Liver (tissue), 3 donors: ENCODE measurements around the gene CSMD2.

Source experiments
- FOXA2 ChIP-seq: IDR thresholded peaks from 2 replicates; pipeline ENCODE4 v1.6.1; 2016; ENCODE audit warnings: antibody characterized with exemption
- GABPA ChIP-seq, 2 donors: IDR thresholded peaks in 1 of 2; conservative IDR thresholded peaks in 1 of 2; 2 replicates each; pipeline ENCODE4 v1.6.1; 2016; ENCODE audit warnings: antibody characterized with exemption in 2 of 2, mild to moderate bottlenecking in 1 of 2, moderate library complexity in 1 of 2
- JUND ChIP-seq, 2 donors: IDR thresholded peaks; 2 replicates each; pipeline ENCODE4 v1.6.1; 2016; ENCODE audit warnings: antibody characterized with exemption in 2 of 2
- NR2F2 ChIP-seq: IDR thresholded peaks from 2 replicates; pipeline ENCODE4 v1.6.1; 2016; ENCODE audit warnings: antibody characterized with exemption
- RAD21 ChIP-seq, 2 donors: IDR thresholded peaks; 2 replicates each; pipeline ENCODE4 v1.6.1; 2016; ENCODE audit warnings: antibody characterized with exemption in 2 of 2, mild to moderate bottlenecking in 2 of 2
- RXRA ChIP-seq, 2 donors: IDR thresholded peaks; 2 replicates each; pipeline ENCODE4 v1.6.1; 2017 to 2018; ENCODE audit warnings: antibody characterized with exemption in 2 of 2, mild to moderate bottlenecking in 1 of 2
- TAF1 ChIP-seq: conservative IDR thresholded peaks from 2 replicates; pipeline ENCODE4 v1.6.1; 2016; ENCODE audit warnings: antibody characterized with exemption, mild to moderate bottlenecking
- TF ChIP-seq, protein P1 (sequence below): fragments of 150-350 bp; IDR thresholded peaks from 2 replicates; pipeline ENCODE4 v1.5.1; 2017; ENCODE audit warnings: improper control_type of control experiment, low read depth, low read length; ENCODE audit not compliant: missing input control
- TF ChIP-seq, protein P2 (sequence below): IDR thresholded peaks from 2 replicates; pipeline ENCODE4 v1.6.1; 2016; ENCODE audit warnings: antibody characterized with exemption
- TF ChIP-seq, protein P3 (sequence below): IDR thresholded peaks from 2 replicates; pipeline ENCODE4 v1.6.1; 2016; ENCODE audit warnings: antibody characterized with exemption
- TF ChIP-seq, protein P4 (sequence below): IDR thresholded peaks from 2 replicates; pipeline ENCODE4 v1.6.1; 2016; ENCODE audit warnings: antibody characterized with exemption
- TF ChIP-seq, protein P5 (sequence below): IDR thresholded peaks from 2 replicates; pipeline ENCODE4 v1.6.1; 2016; ENCODE audit warnings: antibody characterized with exemption, mild to moderate bottlenecking
- donor health status: healthy.
- donor health status: healthy.

DNA sequence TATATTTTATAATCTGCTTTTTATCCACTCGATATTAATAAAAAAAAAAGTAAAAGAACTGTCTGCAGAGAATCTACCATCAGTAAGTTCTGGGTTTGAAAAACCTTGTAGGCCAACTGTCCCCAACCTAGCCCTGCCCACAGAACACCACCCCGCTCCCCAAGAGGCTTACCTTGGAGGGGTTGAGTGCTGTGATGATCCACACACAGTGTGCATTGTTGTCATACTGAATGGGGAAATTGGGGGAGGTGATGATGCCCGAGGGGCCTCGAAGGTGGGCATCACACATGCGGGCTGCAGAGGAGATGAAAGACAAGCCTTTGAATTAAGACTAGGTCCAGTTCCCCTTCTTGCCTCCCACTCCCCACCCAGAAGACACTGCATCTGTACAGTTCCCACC, 354.5 kb downstream of the CSMD2 start:
- no peak for TF ChIP-seq RAD21 (IDR thresholded peaks at IDR 0.05)
- TF ChIP-seq JUND (IDR thresholded peaks at IDR 0.05), result no peak
- TF ChIP-seq, protein P1, sequence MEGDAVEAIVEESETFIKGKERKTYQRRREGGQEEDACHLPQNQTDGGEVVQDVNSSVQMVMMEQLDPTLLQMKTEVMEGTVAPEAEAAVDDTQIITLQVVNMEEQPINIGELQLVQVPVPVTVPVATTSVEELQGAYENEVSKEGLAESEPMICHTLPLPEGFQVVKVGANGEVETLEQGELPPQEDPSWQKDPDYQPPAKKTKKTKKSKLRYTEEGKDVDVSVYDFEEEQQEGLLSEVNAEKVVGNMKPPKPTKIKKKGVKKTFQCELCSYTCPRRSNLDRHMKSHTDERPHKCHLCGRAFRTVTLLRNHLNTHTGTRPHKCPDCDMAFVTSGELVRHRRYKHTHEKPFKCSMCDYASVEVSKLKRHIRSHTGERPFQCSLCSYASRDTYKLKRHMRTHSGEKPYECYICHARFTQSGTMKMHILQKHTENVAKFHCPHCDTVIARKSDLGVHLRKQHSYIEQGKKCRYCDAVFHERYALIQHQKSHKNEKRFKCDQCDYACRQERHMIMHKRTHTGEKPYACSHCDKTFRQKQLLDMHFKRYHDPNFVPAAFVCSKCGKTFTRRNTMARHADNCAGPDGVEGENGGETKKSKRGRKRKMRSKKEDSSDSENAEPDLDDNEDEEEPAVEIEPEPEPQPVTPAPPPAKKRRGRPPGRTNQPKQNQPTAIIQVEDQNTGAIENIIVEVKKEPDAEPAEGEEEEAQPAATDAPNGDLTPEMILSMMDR, result no peak
- TF ChIP-seq, protein P2, sequence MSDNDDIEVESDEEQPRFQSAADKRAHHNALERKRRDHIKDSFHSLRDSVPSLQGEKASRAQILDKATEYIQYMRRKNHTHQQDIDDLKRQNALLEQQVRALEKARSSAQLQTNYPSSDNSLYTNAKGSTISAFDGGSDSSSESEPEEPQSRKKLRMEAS, result no peak
- TF ChIP-seq RXRA (IDR thresholded peaks at IDR 0.05), result no peak
- TF ChIP-seq, protein P3, sequence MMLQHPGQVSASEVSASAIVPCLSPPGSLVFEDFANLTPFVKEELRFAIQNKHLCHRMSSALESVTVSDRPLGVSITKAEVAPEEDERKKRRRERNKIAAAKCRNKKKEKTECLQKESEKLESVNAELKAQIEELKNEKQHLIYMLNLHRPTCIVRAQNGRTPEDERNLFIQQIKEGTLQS, result no peak
- TF ChIP-seq, protein P4, sequence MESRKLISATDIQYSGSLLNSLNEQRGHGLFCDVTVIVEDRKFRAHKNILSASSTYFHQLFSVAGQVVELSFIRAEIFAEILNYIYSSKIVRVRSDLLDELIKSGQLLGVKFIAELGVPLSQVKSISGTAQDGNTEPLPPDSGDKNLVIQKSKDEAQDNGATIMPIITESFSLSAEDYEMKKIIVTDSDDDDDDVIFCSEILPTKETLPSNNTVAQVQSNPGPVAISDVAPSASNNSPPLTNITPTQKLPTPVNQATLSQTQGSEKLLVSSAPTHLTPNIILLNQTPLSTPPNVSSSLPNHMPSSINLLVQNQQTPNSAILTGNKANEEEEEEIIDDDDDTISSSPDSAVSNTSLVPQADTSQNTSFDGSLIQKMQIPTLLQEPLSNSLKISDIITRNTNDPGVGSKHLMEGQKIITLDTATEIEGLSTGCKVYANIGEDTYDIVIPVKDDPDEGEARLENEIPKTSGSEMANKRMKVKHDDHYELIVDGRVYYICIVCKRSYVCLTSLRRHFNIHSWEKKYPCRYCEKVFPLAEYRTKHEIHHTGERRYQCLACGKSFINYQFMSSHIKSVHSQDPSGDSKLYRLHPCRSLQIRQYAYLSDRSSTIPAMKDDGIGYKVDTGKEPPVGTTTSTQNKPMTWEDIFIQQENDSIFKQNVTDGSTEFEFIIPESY, result no peak
- TF ChIP-seq, protein P5, sequence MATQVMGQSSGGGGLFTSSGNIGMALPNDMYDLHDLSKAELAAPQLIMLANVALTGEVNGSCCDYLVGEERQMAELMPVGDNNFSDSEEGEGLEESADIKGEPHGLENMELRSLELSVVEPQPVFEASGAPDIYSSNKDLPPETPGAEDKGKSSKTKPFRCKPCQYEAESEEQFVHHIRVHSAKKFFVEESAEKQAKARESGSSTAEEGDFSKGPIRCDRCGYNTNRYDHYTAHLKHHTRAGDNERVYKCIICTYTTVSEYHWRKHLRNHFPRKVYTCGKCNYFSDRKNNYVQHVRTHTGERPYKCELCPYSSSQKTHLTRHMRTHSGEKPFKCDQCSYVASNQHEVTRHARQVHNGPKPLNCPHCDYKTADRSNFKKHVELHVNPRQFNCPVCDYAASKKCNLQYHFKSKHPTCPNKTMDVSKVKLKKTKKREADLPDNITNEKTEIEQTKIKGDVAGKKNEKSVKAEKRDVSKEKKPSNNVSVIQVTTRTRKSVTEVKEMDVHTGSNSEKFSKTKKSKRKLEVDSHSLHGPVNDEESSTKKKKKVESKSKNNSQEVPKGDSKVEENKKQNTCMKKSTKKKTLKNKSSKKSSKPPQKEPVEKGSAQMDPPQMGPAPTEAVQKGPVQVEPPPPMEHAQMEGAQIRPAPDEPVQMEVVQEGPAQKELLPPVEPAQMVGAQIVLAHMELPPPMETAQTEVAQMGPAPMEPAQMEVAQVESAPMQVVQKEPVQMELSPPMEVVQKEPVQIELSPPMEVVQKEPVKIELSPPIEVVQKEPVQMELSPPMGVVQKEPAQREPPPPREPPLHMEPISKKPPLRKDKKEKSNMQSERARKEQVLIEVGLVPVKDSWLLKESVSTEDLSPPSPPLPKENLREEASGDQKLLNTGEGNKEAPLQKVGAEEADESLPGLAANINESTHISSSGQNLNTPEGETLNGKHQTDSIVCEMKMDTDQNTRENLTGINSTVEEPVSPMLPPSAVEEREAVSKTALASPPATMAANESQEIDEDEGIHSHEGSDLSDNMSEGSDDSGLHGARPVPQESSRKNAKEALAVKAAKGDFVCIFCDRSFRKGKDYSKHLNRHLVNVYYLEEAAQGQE, result no peak
- TF ChIP-seq TAF1, result no peak
- TF ChIP-seq GABPA (IDR thresholded peaks at IDR 0.05 in 1 of 2, conservative IDR thresholded peaks at IDR 0.05 in 1 of 2), result no peak
- TF ChIP-seq FOXA2, result no peak
- TF ChIP-seq NR2F2, result no peak
